HFFc6 (cell line): ENCODE measurements around the gene ARVCF. TPM values are rescaled to one million over a fixed set of nuclear protein-coding genes. Genes with fewer than 3 reads are reported as not detected.
A peak's percentile ranks its signal among the peaks of the same experiment; 100 is the strongest.

Experiments
- DNase-seq: peaks from one replicate; pipeline ENCODE4 v3.0.0-alpha.2; 2018
- H3K27ac Mint-ChIP-seq: 2 replicates; pipeline ENCODE4 v1.8.0; 2020; ENCODE audit warnings: mild to moderate bottlenecking, mixed read lengths
- H3K27me3 Mint-ChIP-seq: 2 replicates; pipeline ENCODE4 v1.8.0; 2021; ENCODE audit warnings: mild to moderate bottlenecking, moderate library complexity, mixed read lengths; ENCODE audit not compliant: insufficient read depth
- H3K36me3 Mint-ChIP-seq: 2 replicates; pipeline ENCODE4 v1.8.0; 2021; ENCODE audit warnings: low read depth, mixed read lengths
- H3K4me1 Mint-ChIP-seq: 2 replicates; pipeline ENCODE4 v1.8.0; 2020; ENCODE audit warnings: low read depth, mixed read lengths
- H3K4me3 Mint-ChIP-seq: 2 replicates; pipeline ENCODE4 v1.8.0; 2020; ENCODE audit warnings: mild to moderate bottlenecking, moderate library complexity, mixed read lengths
- H3K9me3 Mint-ChIP-seq: 2 replicates; pipeline ENCODE4 v1.8.0; 2020; ENCODE audit warnings: mild to moderate bottlenecking, mixed read lengths
- CTCF ChIP-seq: fragments of 200-600 bp; sonication (generic); IDR thresholded peaks from 2 replicates; pipeline ENCODE4 v1.5.0; 2021; ENCODE audit warnings: antibody characterized with exemption, mild to moderate bottlenecking
- total RNA-seq, 6 experiments: library from RNA; stranded (reverse); fragmentation: NEBNext Ultra II Directional; extraction: Animal tissue kit (Norgen Biotek cat#: 25700); gene quantifications; 2 replicates in 1 of 6; 3 replicates in 5 of 6; pipeline ENCODE4 v1.2.3, GENCODE V29; 2021

The ARVCF gene
- total RNA-seq, 6 experiments from 2014 or later, result 1.5 to 3.3 (median 2.0) TPM

- Mint-ChIP-seq H3K4me1 (no peaks in the 10 kb centered on the region), H3K27ac (0 out of 2 replicates have a peak overlapping the region, but pooled peaks have one; percentile 18), H3K27me3 (peaks cover 7% of the 10 kb centered on the region; the same call in 1 of the 2 replicates), H3K4me3 (no peak overlapping the region), H3K9me3 (no peaks in the 10 kb centered on the region), H3K36me3 (no peaks in the 10 kb centered on the region)
- peak; percentile 70 for TF ChIP-seq CTCF
- DNase-seq, result no peak
These were observed 50.6 kb downstream of the ARVCF start for GRCh38 chr22:19965771-19966709.

GRCh38 chr22:19964701-19965386 lies 51.8 kb downstream of the ARVCF start:
- DNase-seq, result no peak
- TF ChIP-seq CTCF, result no peak
- Mint-ChIP-seq H3K9me3 (no peaks in the 10 kb centered on the region), H3K27ac (no peak overlapping the region), H3K27me3 (peaks cover 7% of the 10 kb centered on the region; the same call in 1 of the 2 replicates), H3K36me3 (no peaks in the 10 kb centered on the region), H3K4me1 (no peaks in the 10 kb centered on the region; the same call in 1 of the 2 replicates), H3K4me3 (no peak overlapping the region)

- peaks cover 5% of the 10 kb centered on the region; the same call in 1 of the 2 replicates for H3K27me3 Mint-ChIP-seq
- no peaks in the 10 kb centered on the region for H3K36me3 Mint-ChIP-seq
- no peaks in the 10 kb centered on the region for H3K9me3 Mint-ChIP-seq
- no peak for TF ChIP-seq CTCF
- H3K4me1 Mint-ChIP-seq, result no peaks in the 10 kb centered on the region; the same call in 1 of the 2 replicates
- no peak overlapping the region for H3K4me3 Mint-ChIP-seq
- no peak for DNase-seq
- H3K27ac Mint-ChIP-seq, result no peak overlapping the region
These were observed 52.6 kb downstream of the ARVCF start for GRCh38 chr22:19963863-19964642.

- DNase-seq, result no peak
- Mint-ChIP-seq H3K27me3 (peaks cover 4% of the 10 kb centered on the region; the same call in 1 of the 2 replicates), H3K36me3 (no peaks in the 10 kb centered on the region), H3K4me3 (no peak overlapping the region), H3K4me1 (no peaks in the 10 kb centered on the region; the same call in 1 of the 2 replicates), H3K9me3 (no peaks in the 10 kb centered on the region), H3K27ac (no peak overlapping the region)
- TF ChIP-seq CTCF, result no peak
These were observed 53.5 kb downstream of the ARVCF start for GRCh38 chr22:19962909-19963806.
